HG03354 (cell line): ENCODE results near the gene TCEA2.

ENCODE experiments used
- ATAC-seq: cut with Tn5 transposase; IDR thresholded peaks from one replicate; pipeline ENCODE4 v1.9.1; 2021; ENCODE audit warnings: mild to moderate bottlenecking; ENCODE audit not compliant: unreplicated experiment, poor library complexity, severe bottlenecking

Gene TCEA2

GRCh38 chr20:64104667-64105451 lies 41.9 kb downstream of the TCEA2 start:
- ATAC-seq, result no peak

GRCh38 chr20:64105846-64106434 lies 42.9 kb downstream of the TCEA2 start:
- no peak for ATAC-seq

DNA sequence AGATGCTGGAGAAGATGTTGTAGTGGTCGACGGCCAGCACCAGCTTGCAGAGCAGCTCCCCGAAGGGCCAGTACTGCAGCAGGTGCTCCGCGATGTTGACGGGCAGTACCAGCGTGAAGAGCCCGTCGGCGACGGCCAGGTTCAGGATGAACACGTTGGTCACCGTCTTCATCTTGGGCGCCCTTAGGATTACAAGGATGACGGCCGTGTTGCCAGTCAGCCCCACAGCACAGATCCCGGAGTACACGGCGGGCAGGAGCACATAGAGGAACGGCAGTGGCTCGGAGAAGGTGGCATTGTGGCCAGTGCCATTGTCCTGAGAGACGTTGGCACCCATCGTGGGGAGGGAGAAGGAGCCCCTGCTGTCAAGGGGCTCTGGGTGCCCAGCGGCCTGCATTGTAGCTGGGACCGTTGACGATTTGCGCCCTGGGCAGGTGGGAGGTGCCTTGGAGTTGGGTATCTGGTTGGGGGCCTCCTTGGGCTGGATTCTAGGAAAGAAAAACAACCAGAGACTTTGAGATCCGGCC lies 43.5 kb downstream of the TCEA2 start:
- ATAC-seq, result no peak

DNA sequence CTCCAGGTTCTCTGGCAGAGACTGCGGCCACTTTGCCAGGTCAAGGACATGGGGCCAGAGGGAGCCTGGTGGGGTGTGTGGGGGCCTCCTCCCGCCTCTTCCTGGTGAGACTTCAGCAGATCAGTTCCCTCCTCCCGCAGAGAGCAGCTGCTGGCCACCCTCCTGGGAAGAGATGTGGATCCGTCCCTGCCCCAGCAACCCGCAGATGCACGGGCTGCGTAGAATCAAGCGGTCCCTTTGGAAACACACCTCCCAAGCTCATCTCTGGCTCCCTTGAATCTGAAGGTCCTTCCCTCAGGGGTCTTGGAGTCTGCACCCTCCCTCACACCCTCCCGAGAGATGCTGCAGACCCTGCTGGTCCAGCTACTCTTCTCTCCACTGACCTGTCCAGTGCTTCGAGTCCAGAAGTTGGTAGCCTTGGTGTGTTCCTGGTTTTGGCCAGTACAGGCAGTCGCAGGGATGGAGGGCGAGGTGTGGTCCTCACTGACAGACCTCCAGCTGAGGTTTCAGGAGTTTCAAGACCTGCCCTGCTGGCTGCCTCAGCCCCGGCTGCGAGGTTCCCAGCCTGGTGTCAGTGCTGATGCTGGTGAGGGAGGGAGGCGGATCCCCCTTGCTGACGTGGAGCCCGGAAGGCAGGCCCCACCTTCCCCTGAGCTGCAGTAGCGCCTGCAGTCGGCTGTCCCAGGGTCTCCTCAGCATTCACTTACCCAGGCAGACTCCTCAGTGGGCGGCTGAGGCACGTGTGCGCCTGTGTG lies 44.2 kb downstream of the TCEA2 start, which contains the start of gene NPBWR2:
Gene NPBWR2 (minus strand): TSS at position 585 of the 755 bp plus-strand sequence. CDS start 734 bp downstream, outside the sequence.
- ATAC-seq, result no peak

DNA sequence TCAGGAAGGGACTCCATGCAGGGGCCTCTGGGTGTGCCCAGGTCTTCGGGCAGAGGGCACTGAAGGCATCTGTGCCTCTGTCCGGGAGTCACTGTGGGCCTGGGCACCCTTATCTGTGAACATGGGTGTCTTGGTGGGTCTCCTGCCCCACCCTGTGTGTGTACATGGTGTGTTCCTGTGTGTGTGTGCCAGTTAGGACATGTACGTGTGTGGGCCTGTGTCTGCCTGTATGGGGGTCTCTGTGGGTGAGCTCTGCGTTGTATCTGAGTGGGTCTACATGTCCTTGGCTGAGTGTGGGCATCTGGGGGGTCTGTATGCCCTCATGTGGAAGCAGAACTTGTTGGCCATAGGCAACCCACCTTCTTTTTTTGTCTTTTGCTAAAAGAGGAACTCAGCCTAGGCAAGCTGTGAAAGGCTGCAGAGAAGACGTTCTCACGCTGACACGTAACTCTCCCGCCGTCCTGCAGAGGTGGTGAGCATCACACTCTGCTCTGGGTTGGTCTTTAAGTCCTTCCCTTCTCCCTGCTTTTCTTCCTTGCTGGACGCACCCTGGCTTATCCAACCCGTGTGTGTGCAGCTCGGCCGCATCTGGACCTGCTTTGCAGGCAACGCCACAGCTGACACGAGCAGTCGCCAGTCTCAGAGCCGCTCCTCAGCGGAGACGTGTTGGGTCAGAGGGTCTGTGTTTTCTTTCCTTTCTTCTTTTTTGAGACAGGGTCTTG lies 44.9 kb downstream of the TCEA2 start:
- no peak for ATAC-seq

- ATAC-seq, result no peak
These were observed 46.0 kb downstream of the TCEA2 start for GRCh38 chr20:64108731-64109681.

DNA sequence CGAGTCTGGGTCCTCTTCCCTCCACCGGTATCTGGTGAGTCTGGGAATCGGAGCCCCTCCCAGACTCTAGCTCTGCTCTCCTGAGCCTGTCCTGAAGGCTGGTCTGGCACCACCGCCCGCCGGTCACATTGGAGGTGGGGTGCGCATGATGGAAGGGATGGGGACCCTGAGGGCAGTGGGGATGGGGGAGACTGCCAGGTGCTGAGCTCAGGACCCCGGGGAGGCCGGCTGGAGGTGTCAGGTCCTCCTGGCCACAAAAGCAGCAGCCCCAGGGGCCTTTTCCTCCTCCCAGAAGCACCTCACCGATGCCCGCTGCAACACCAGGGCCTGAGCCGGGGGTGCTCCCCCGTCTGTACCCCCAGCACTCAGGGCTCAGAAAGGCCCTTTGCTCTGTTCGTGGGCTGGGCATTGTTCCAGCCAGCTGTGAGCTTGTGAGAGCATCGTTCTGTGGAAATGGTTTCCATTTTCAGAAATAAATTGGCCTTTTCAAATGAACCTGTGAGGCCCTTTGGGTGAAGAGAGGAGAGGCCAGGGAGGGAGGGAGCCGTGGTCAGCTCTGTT lies 46.9 kb downstream of the TCEA2 start:
- ATAC-seq, result no peak

DNA sequence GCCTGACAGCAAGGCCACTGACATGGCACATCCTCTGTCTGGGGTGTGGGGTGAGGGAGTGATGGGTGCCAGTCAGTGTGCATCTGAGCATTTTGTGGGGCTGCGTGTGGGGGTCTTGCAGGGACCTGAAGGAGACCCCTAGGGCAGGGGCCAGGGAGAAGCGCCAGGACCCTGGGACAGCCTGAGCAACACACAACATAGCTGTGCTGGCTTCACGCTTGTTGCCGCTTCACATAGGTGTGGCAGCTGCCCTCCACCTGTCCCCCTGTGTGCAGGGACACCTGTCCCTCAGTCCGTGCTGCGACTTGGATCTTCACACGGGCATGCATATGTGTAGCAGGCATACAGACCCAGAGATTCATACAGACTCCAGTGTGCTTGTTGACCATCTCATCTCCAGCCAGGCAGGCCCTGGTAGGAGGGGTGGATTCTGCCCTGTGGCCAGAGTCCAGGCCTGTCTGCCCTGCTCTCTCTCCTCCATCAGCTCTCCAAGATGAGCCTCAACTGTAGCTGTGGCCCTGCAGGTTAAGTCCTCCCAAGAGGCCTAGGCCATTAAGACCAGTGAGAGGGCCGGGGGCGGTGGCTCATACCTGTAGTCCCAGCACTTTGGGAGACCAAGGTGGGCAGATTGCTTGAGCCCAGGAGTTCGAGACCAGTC lies 47.5 kb downstream of the TCEA2 start:
- no peak for ATAC-seq

DNA sequence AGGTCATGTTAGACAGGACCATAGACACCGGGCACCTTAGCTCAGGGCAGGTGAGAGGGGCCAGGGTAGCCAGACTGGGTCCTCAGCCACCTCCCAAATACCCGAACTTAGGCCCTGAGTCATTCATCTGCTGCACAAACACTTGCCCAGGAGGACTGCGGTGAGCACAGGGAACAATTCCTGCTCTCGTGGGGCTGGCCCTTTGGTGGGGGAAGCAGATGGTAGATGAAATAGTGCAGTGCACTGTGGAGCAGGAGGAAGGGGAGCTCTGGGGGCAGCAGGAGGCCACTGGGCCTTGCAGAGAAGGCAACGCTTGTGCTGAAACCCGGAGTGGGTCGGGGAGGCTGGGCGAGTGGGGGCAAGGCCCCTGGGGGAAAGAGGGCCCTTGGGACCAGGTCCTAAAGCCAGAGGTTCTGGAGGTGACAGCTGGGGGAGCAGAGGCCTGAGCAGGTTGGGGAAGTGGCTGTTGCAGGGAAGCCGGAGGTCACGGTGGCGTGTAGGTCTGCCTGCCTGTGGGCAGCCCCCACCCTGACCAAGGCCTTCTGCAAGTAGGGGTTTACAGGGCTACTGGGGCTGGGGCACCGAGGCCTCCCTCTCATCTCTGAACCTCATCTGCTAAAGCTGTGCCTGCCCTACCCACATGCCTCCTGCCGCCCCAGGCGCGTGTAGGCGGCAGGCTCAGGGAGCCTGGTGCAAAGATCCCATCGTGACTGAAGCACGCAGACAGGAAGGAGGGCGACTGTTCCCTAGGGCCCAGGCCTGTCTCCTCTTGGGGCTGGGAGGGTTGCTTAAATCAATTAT lies 49.0 kb downstream of the TCEA2 start:
- ATAC-seq, result no peak

DNA sequence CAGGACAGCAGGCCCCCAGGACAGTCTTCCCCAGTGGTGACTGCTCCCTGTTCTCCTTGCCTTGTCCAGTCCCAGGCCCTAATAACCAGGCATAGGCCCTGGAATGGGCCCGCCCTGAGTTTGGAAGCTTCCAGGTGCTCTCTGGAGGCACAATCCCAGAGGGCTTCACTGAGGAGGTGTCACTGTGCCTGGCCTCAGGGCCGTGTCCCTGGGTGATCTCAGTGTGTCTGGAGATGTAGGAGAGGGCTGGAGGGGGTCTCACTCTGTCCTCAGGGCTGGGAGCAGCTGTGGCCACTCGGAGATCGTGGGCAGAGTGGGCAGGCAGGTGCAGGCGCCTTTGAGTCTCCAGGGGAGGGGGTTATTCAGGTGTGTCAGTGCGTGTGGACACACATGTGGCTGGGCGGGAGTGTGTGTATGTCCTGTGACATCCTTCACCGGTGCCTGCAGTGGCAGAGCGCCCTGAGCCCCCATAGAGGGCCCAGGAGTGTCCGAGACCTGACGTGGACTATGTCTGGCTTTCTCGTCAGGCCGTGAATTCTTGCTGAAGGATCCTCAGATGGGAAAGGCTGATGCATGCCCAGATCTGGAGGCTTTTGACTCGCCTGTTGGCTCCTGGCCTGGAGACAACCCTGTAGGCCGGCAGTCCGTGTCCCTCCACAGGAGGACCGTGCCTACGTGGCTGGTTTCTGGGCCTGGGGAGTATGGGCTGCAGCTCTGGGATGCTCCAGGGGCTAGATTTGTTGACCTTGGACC lies 49.9 kb downstream of the TCEA2 start:
- no peak for ATAC-seq

DNA sequence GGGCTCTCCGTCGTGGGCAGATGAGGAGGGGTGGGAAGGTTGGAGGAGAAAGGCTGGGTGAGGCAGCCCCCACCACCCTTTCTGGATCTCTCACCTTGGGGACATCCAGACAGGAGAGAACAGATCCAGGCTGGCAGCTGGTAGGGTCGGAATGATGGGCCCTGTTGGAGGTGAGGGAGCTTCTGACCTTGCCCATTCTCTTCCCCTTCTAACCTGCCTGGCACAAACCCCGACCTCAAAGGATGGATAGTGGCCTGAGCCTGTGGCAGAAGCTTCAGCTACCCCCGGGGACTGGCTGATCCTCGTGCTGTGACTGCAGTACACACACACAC lies 50.4 kb downstream of the TCEA2 start:
- ATAC-seq, result no peak

GRCh38 chr20:64113796-64114355 lies 50.9 kb downstream of the TCEA2 start:
- no peak for ATAC-seq

DNA sequence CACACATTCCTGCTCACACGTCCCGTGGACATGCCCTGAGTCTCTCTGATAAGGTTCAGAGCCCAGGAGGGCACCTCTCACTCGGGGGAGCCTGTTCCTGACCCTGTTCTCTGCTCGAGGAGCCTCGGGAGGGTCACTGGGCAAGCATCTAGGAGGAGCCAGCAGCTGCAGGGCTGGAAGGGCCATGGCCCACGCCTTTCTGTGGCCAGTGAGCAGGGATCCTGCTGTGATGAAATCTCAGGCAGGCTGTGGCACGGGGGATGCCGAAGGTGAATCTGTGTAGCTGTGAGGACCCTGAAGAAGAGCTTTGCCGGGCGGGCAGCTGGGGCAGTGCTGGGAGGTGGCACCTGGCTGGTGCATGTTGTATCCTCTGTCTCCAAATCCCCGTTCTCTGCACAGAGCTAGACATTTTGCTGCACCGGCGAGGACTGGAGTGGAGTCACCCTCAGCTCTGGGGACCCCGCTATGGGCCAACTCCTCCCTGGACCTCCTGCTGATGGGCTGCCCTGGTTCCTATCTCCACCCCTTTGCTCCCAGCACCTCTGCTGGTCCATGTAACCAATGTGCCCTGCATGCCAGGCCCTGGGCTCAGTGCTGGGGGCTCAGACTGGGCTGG lies 51.5 kb downstream of the TCEA2 start:
- no peak for ATAC-seq

GRCh38 chr20:64115171-64115911 lies 52.3 kb downstream of the TCEA2 start:
- ATAC-seq, result no peak

DNA sequence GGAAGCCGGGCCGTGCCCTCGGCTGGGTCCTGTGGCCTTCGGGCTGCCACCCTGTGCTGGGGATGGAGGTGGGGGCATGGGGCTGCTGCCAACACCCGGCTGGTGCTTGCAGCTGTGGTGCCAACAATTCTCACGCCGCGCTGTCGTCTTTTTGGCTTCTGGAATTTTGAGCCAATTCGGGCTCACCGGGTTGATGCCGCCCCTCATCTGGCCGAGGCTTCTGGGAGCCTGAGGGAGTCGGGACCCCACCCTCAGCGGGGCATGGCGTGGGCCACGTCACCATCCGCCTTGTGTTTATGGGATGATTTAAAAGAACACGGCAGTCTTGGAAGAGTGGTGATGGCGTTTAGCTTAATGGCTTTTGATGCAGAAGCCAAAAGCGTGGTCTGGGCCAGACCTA lies 53.0 kb downstream of the TCEA2 start:
- ATAC-seq, result no peak
